Measurements from ENCODE around the gene LIME1.

GRCh38 chr20:63777614-63778013 is 41.1 kb downstream of the LIME1 start:
- TF ChIP-seq, protein P1, sequence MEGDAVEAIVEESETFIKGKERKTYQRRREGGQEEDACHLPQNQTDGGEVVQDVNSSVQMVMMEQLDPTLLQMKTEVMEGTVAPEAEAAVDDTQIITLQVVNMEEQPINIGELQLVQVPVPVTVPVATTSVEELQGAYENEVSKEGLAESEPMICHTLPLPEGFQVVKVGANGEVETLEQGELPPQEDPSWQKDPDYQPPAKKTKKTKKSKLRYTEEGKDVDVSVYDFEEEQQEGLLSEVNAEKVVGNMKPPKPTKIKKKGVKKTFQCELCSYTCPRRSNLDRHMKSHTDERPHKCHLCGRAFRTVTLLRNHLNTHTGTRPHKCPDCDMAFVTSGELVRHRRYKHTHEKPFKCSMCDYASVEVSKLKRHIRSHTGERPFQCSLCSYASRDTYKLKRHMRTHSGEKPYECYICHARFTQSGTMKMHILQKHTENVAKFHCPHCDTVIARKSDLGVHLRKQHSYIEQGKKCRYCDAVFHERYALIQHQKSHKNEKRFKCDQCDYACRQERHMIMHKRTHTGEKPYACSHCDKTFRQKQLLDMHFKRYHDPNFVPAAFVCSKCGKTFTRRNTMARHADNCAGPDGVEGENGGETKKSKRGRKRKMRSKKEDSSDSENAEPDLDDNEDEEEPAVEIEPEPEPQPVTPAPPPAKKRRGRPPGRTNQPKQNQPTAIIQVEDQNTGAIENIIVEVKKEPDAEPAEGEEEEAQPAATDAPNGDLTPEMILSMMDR (IDR thresholded peaks at IDR 0.05): no peak
- TF ChIP-seq POLR2A (IDR thresholded peaks at IDR 0.05) (no peak), EP300 (IDR thresholded peaks at IDR 0.05) (no peak)
